Tibial artery (tissue), 4 donors: Measurements from ENCODE around the gene PNPLA1.

Experiments
- DNase-seq, 2 donors: peaks; one replicate each; pipeline ENCODE4 v3.0.0-alpha.2; 2019
- H3K27ac ChIP-seq, 2 donors: fragments of 200-600 bp; sonication (generic) in 1 of 2; 1 replicate in 1 of 2; 2 replicates in 1 of 2; pipeline ENCODE4 v1.5.1; 2018 to 2019; ENCODE audit warnings: mild to moderate bottlenecking in 1 of 2
- H3K27me3 ChIP-seq, 2 donors: fragments of 200-600 bp; sonication (generic) in 1 of 2; one replicate each; pipeline versions ENCODE4 v1.5.1 to v1.6.0; 2016 to 2019
- H3K36me3 ChIP-seq, 3 donors: fragments of 200-600 bp; sonication (generic) in 2 of 3; one replicate each; pipeline ENCODE4 v1.5.1; 2016 to 2019; ENCODE audit warnings: mild to moderate bottlenecking in 2 of 3
- H3K4me1 ChIP-seq, 4 donors: fragments of 200-600 bp; sonication (generic) in 2 of 4; 1 replicate in 3 of 4; 2 replicates in 1 of 4; pipeline ENCODE4 v1.5.1; 2016 to 2019
- H3K4me3 ChIP-seq, 2 donors: fragments of 200-600 bp; sonication (generic) in 1 of 2; 1 replicate in 1 of 2; 2 replicates in 1 of 2; pipeline ENCODE4 v1.5.1; 2018 to 2019; ENCODE audit warnings: mild to moderate bottlenecking in 2 of 2
- H3K9me3 ChIP-seq, 3 donors: fragments of 200-600 bp; sonication (generic) in 1 of 3; one replicate each; pipeline ENCODE4 v1.5.1; 2016 to 2019
- intact Hi-C: fragments of 100-400 bp; cut with DNase I; formaldehyde crosslinking; loops from one replicate; pipeline ENCODE4 v1.15.0; 2023; ENCODE audit warnings: low total_unique reads
- TF ChIP-seq, protein P1 (sequence below), 2 experiments: fragments of 200-600 bp in 1 of 2; fragments of 450-650 bp in 1 of 2; IDR thresholded peaks; one replicate each; pipeline ENCODE4 v1.5.1; 2017 to 2019; ENCODE audit warnings: antibody characterized with exemption in 2 of 2, mild to moderate bottlenecking in 1 of 2, moderate library complexity in 1 of 2

The PNPLA1 gene

DNA sequence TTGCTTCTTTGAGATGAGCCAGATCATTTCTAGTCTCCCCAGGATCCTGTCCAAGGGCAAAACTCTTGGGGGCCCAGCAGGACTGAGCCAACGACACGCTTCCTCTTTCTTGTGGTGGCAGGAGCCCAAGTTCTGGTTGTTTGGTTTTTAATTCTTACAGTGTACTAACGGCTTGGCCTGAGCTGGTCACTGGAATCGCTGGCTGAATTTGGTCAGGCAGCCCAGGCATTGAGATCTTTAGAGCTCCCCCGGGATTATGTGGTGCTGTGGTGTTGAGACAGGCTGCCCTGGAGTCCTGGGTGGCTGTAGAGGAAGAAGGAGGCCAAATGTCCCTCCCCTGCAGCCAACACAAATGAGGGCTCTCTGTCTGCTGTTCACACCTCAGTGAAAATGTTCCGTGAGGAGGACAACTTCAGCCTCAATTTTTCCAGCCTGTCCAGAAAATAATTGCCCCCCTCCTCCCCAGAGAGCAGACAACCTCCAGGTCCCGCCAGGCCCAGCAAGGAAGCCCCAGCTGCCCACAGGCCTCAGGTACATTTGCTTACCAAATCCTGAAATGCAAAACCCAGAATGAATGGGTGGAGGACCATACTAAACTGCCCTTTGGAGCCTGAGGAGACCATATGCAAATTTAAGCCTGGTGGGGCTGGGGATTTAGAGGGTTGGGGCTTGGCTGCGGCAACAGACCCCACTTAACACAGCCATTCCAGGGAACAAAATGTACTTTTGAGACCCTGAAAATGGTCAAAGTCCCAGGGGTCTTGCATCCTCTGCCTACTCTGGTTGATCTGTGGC is 43.2 kb downstream of the PNPLA1 start:
- H3K4me1 ChIP-seq, result peaks cover 0 to 16% (median 10%) of the 10 kb centered on the region in 4 donors
- H3K27me3 ChIP-seq, result no peaks in the 10 kb centered on the region
- TF ChIP-seq, protein P1, sequence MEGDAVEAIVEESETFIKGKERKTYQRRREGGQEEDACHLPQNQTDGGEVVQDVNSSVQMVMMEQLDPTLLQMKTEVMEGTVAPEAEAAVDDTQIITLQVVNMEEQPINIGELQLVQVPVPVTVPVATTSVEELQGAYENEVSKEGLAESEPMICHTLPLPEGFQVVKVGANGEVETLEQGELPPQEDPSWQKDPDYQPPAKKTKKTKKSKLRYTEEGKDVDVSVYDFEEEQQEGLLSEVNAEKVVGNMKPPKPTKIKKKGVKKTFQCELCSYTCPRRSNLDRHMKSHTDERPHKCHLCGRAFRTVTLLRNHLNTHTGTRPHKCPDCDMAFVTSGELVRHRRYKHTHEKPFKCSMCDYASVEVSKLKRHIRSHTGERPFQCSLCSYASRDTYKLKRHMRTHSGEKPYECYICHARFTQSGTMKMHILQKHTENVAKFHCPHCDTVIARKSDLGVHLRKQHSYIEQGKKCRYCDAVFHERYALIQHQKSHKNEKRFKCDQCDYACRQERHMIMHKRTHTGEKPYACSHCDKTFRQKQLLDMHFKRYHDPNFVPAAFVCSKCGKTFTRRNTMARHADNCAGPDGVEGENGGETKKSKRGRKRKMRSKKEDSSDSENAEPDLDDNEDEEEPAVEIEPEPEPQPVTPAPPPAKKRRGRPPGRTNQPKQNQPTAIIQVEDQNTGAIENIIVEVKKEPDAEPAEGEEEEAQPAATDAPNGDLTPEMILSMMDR (IDR thresholded peaks at IDR 0.05), result no peak
- H3K36me3 ChIP-seq, result no peaks in the 10 kb centered on the region
- DNase-seq, result peak; percentile 49 to 82
- no peak overlapping the region for H3K4me3 ChIP-seq
- intact Hi-C loops, result no loop called here
- no peaks in the 10 kb centered on the region for H3K9me3 ChIP-seq
- H3K27ac ChIP-seq, result peak overlapping the region; percentile 48 to 67

GRCh38 chr6:36313649-36313936 is 43.7 kb downstream of the PNPLA1 start:
- no peaks in the 10 kb centered on the region for H3K36me3 ChIP-seq
- H3K27me3 ChIP-seq, result no peaks in the 10 kb centered on the region
- peak overlapping the region; percentile 48 to 67 for H3K27ac ChIP-seq
- peaks cover 0 to 16% (median 10%) of the 10 kb centered on the region in 4 donors for H3K4me1 ChIP-seq
- DNase-seq, result no peak
- no peaks in the 10 kb centered on the region for H3K9me3 ChIP-seq
- intact Hi-C loops, result no loop called here
- H3K4me3 ChIP-seq, result no peak overlapping the region
- TF ChIP-seq, protein P1 (IDR thresholded peaks at IDR 0.05), result no peak

DNA sequence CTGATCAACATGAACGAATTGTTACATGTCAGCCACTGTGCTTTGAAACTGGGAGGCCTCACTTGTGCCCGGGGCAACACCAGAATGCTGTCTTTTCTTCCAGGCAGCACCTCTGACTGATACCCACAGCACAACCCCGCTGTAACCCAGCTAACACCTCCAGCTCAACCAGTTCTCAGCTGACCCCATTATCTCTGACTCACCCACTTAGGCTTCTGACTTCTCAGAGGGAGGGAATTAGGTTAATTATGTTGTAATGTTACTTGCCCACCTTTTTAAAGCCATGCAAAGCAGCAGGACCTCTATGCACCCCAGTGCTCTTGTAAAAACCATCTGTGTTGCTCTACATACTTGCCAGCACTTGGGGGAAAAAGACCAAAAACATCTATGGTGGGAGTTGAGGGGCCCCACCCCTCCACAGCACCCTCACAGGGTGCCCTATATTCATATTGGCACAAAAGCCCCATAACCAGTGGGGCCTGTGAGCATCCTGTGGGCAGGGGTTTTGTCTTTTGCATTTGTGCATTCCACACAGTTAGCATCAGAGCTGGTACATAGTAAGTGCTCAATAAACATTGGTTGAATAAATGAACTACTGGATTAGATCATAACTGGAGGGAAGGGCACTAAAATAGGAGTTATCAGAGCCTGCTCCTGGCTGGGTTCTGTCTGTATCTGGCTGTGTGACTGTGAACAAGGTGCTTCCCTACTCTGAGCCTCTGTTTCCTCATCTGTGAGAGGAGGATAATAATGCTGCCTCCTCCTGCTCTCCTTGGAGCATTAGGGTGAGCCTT is 44.6 kb downstream of the PNPLA1 start:
- Histone ChIP-seq H3K36me3 (no peaks in the 10 kb centered on the region), H3K27ac (no peak overlapping the region), H3K27me3 (no peaks in the 10 kb centered on the region), H3K9me3 (no peaks in the 10 kb centered on the region), H3K4me1 (peaks cover 0 to 16% (median 10%) of the 10 kb centered on the region in 4 donors), H3K4me3 (no peak overlapping the region)
- TF ChIP-seq, protein P1 (IDR thresholded peaks at IDR 0.05), result no peak
- no peak for DNase-seq
- intact Hi-C loops, result no loop called here

GRCh38 chr6:36315921-36316320 is 46.1 kb downstream of the PNPLA1 start:
- peaks cover 0 to 16% (median 10%) of the 10 kb centered on the region in 4 donors for H3K4me1 ChIP-seq
- H3K4me3 ChIP-seq, result no peak overlapping the region
- intact Hi-C loops, result no loop called here
- no peak for DNase-seq
- H3K27me3 ChIP-seq, result no peaks in the 10 kb centered on the region
- TF ChIP-seq, protein P1 (IDR thresholded peaks at IDR 0.05), result no peak
- no peaks in the 10 kb centered on the region for H3K36me3 ChIP-seq
- no peaks in the 10 kb centered on the region for H3K9me3 ChIP-seq
- no peak overlapping the region for H3K27ac ChIP-seq

GRCh38 chr6:36317623-36318022 is 47.8 kb downstream of the PNPLA1 start:
- DNase-seq, result no peak
- Histone ChIP-seq H3K4me3 (no peak overlapping the region), H3K4me1 (peaks cover 0 to 11% (median 8%) of the 10 kb centered on the region in 4 donors), H3K9me3 (no peaks in the 10 kb centered on the region), H3K27ac (no peak overlapping the region), H3K27me3 (peaks cover 0 to 4% of the 10 kb centered on the region in 2 donors), H3K36me3 (no peaks in the 10 kb centered on the region)
- intact Hi-C loops, result no loop called here
- TF ChIP-seq, protein P1 (IDR thresholded peaks at IDR 0.05), result no peak
